Peyer's patch (tissue), 4 donors: ENCODE measurements around the gene FAM240A. TPM values are rescaled to one million over a fixed set of nuclear protein-coding genes. Genes with fewer than 3 reads are reported as not detected.

ENCODE experiments used
- DNase-seq, 3 donors: peaks; one replicate each; pipeline ENCODE4 v3.0.0-alpha.2; 2017 to 2019
- H3K27ac ChIP-seq, 4 donors: fragments of 200-600 bp; sonication (generic); one replicate each; pipeline ENCODE4 v1.5.1; 2016 to 2019
- H3K27me3 ChIP-seq, 2 donors: fragments of 200-600 bp; sonication (generic); one replicate each; pipeline ENCODE4 v1.5.1; 2019
- H3K36me3 ChIP-seq, 3 donors: fragments of 200-600 bp; sonication (generic); one replicate each; pipeline ENCODE4 v1.5.1; 2016 to 2019
- H3K4me1 ChIP-seq, 4 donors: fragments of 200-600 bp; sonication (generic); one replicate each; pipeline ENCODE4 v1.5.1; 2016 to 2019
- H3K4me3 ChIP-seq, 4 donors: fragments of 200-600 bp; sonication (generic); 1 replicate in 3 of 4; 2 replicates in 1 of 4; pipeline ENCODE4 v1.5.1; 2016 to 2019; ENCODE audit warnings: mild to moderate bottlenecking in 1 of 4
- H3K9me3 ChIP-seq, 4 donors: fragments of 200-600 bp; sonication (generic); one replicate each; pipeline ENCODE4 v1.5.1; 2016 to 2019; ENCODE audit warnings: mild to moderate bottlenecking in 1 of 4
- POLR2A ChIP-seq, 2 donors: fragments of 450-650 bp; IDR thresholded peaks; one replicate each; pipeline ENCODE4 v1.5.1; 2017; ENCODE audit warnings: antibody characterized with exemption in 2 of 2, mild to moderate bottlenecking in 2 of 2, moderate library complexity in 2 of 2
- total RNA-seq, 4 donors: library from RNA; depleted of rRNA; stranded (reverse); fragments of >200 nt; gene quantifications; one replicate each; pipeline ENCODE4 v1.1.0, GENCODE V29; 2016
- TF ChIP-seq, protein P1 (sequence below), 6 experiments: fragments of 450-650 bp in 4 of 6; fragments of 200-600 bp in 2 of 6; sonication (generic) in 1 of 6; IDR thresholded peaks; one replicate each; pipeline ENCODE4 v1.5.1; 2017 to 2019; ENCODE audit warnings: antibody characterized with exemption in 6 of 6, mild to moderate bottlenecking in 3 of 6, moderate library complexity in 1 of 6

FAM240A gene
- total RNA-seq, 4 donors from 2014 or later, result not detected

DNA sequence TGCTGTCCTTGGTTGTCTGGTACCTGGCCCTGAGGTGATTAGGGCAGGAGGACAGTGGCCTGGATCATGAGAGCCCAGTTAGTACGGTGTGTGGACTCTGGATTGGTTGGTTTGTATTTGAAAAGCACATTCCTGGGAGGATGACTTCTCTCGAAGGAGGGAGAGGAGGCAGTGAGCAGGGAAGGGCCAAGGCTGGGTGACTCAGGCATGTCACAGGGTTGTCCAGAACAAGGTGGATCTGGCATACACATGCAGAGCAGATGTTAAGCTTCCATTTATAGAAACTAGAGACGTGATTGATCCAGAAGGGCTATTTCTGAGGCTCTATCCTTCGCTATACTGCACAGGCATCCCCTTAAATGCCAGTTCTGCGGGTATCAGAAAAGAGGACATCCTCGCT, 34.4 kb downstream of the FAM240A start:
- Histone ChIP-seq H3K4me1 (no peaks in the 10 kb centered on the region), H3K9me3 (no peaks in the 10 kb centered on the region), H3K27ac (no peak overlapping the region), H3K36me3 (no peaks in the 10 kb centered on the region), H3K27me3 (no peaks in the 10 kb centered on the region), H3K4me3 (no peak overlapping the region)
- DNase-seq, result no peak
- TF ChIP-seq POLR2A (IDR thresholded peaks at IDR 0.05), result no peak
- TF ChIP-seq, protein P1, sequence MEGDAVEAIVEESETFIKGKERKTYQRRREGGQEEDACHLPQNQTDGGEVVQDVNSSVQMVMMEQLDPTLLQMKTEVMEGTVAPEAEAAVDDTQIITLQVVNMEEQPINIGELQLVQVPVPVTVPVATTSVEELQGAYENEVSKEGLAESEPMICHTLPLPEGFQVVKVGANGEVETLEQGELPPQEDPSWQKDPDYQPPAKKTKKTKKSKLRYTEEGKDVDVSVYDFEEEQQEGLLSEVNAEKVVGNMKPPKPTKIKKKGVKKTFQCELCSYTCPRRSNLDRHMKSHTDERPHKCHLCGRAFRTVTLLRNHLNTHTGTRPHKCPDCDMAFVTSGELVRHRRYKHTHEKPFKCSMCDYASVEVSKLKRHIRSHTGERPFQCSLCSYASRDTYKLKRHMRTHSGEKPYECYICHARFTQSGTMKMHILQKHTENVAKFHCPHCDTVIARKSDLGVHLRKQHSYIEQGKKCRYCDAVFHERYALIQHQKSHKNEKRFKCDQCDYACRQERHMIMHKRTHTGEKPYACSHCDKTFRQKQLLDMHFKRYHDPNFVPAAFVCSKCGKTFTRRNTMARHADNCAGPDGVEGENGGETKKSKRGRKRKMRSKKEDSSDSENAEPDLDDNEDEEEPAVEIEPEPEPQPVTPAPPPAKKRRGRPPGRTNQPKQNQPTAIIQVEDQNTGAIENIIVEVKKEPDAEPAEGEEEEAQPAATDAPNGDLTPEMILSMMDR (IDR thresholded peaks at IDR 0.05), result no peak

GRCh38 chr3:46648096-46648495, 35.8 kb downstream of the FAM240A start:
- Histone ChIP-seq H3K27me3 (no peaks in the 10 kb centered on the region), H3K27ac (no peak overlapping the region), H3K4me1 (no peaks in the 10 kb centered on the region), H3K4me3 (no peak overlapping the region), H3K36me3 (no peaks in the 10 kb centered on the region), H3K9me3 (no peaks in the 10 kb centered on the region)
- TF ChIP-seq POLR2A (IDR thresholded peaks at IDR 0.05), result no peak
- TF ChIP-seq, protein P1 (IDR thresholded peaks at IDR 0.05), result no peak
- DNase-seq, result no peak

GRCh38 chr3:46649436-46649835, 37.1 kb downstream of the FAM240A start:
- H3K27ac ChIP-seq, result no peak overlapping the region
- TF ChIP-seq POLR2A (IDR thresholded peaks at IDR 0.05), result no peak
- TF ChIP-seq, protein P1 (IDR thresholded peaks at IDR 0.05), result no peak
- no peak for DNase-seq
- no peaks in the 10 kb centered on the region for H3K27me3 ChIP-seq
- H3K9me3 ChIP-seq, result no peaks in the 10 kb centered on the region
- H3K36me3 ChIP-seq, result no peaks in the 10 kb centered on the region
- H3K4me1 ChIP-seq, result no peaks in the 10 kb centered on the region
- no peak overlapping the region for H3K4me3 ChIP-seq

- H3K27me3 ChIP-seq, result no peaks in the 10 kb centered on the region
- no peak for TF ChIP-seq POLR2A (IDR thresholded peaks at IDR 0.05)
- TF ChIP-seq, protein P1 (IDR thresholded peaks at IDR 0.05), result no peak
- no peak for DNase-seq
- H3K27ac ChIP-seq, result no peak overlapping the region
- H3K36me3 ChIP-seq, result no peaks in the 10 kb centered on the region
- no peak overlapping the region for H3K4me3 ChIP-seq
- no peaks in the 10 kb centered on the region for H3K9me3 ChIP-seq
- H3K4me1 ChIP-seq, result no peaks in the 10 kb centered on the region
Measured at GRCh38 chr3:46651084-46651483, 38.8 kb downstream of the FAM240A start.

DNA sequence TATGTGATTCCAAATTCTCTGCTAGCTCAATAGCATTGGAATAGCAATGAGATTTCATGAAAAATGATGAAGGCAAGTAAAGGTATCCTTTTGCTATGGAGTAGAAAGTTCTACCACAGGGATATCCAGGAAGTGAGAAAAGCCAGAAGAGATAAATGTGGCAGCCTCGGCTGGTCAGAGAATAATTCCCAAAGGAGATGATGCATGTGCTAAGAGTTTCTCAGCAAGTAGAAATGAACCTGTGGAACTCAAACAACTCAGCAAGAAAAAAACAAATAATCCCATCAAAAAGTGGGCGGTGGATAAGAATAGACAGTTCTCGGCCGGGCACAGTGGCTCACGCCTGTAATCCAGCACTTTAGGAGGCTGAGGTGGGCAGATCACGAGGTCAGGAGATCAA, 42.9 kb downstream of the FAM240A start:
- TF ChIP-seq, protein P1 (IDR thresholded peaks at IDR 0.05), result no peak
- Histone ChIP-seq H3K4me1 (no peaks in the 10 kb centered on the region), H3K27me3 (no peaks in the 10 kb centered on the region), H3K36me3 (no peaks in the 10 kb centered on the region), H3K9me3 (no peaks in the 10 kb centered on the region), H3K27ac (no peak overlapping the region), H3K4me3 (no peak overlapping the region)
- DNase-seq, result no peak
